Activated CD4-positive, alpha-beta T cell treated with anti-CD3 and anti-CD28 coated beads for 4 hours (primary cell): ENCODE results near the gene NBPF9.
"Not testable (repeated sequence)": the region's sequence is repeated elsewhere in the genome, so short reads cannot be mapped to it uniquely, and the experiment has no call there.

Experiments used
- DNase-seq, 2 donors: peaks; one replicate each; pipeline ENCODE4 v3.0.0-alpha.2; 2020

The NBPF9 gene

GRCh38 chr1:149103109-149104081, at the start of gene NBPF9:
Gene NBPF9 (minus strand): TSS chr1:149103551. CDS start chr1:149082139, 21,412 bp downstream.
- peak; percentile 30 to 34 for DNase-seq

GRCh38 chr1:149149909-149150308, 46.6 kb upstream of the NBPF9 start:
- not testable (repeated sequence) for DNase-seq

- DNase-seq = not testable (repeated sequence)
These were observed 34.2 kb upstream of the NBPF9 start for GRCh38 chr1:149137585-149137984.

- DNase-seq = not testable (repeated sequence)
These were observed 27.6 kb upstream of the NBPF9 start for GRCh38 chr1:149130938-149131337.

GRCh38 chr1:149129245-149129644, 25.9 kb upstream of the NBPF9 start:
- DNase-seq = not testable (repeated sequence)

- not testable (repeated sequence) for DNase-seq
These were observed 23.3 kb upstream of the NBPF9 start for GRCh38 chr1:149126555-149127145.

- DNase-seq = peak; percentile 6 to 15
These were observed 20.9 kb upstream of the NBPF9 start for GRCh38 chr1:149123948-149124926.

GRCh38 chr1:149112828-149113227, 9.5 kb upstream of the NBPF9 start:
- not testable (repeated sequence) for DNase-seq

- not testable (repeated sequence) for DNase-seq
These were observed 7.0 kb upstream of the NBPF9 start for GRCh38 chr1:149110343-149110742.

GRCh38 chr1:149102574-149102973, 777 bp downstream of the NBPF9 start:
- DNase-seq = peak; percentile 26 to 34

- not testable (repeated sequence) for DNase-seq
These were observed 5.1 kb downstream of the NBPF9 start for GRCh38 chr1:149098276-149098675.

- not testable (repeated sequence) for DNase-seq
These were observed 10.2 kb downstream of the NBPF9 start for GRCh38 chr1:149093155-149093554.

- not testable (repeated sequence) for DNase-seq
These were observed 27.7 kb downstream of the NBPF9 start for GRCh38 chr1:149075505-149076127.

GRCh38 chr1:149064611-149065010, 38.7 kb downstream of the NBPF9 start:
- DNase-seq = not testable (repeated sequence)

- DNase-seq = not testable (repeated sequence)
These were observed 60.3 kb downstream of the NBPF9 start for GRCh38 chr1:149043056-149043455.

GRCh38 chr1:149033916-149034315, 69.4 kb downstream of the NBPF9 start:
- not testable (repeated sequence) for DNase-seq

- DNase-seq = not testable (repeated sequence)
These were observed 79.0 kb downstream of the NBPF9 start for GRCh38 chr1:149024327-149024726.

- not testable (repeated sequence) for DNase-seq
These were observed 84.8 kb downstream of the NBPF9 start for GRCh38 chr1:149018577-149018976.

- DNase-seq = not testable (repeated sequence)
These were observed 86.7 kb downstream of the NBPF9 start for GRCh38 chr1:149016626-149017025.

GRCh38 chr1:149015522-149015921, 87.8 kb downstream of the NBPF9 start:
- DNase-seq = not testable (repeated sequence)

GRCh38 chr1:149013513-149013912, 89.8 kb downstream of the NBPF9 start:
- DNase-seq = not testable (repeated sequence)

- not testable (repeated sequence) for DNase-seq
These were observed 90.8 kb downstream of the NBPF9 start for GRCh38 chr1:149012599-149012998.
